IMR-90 (cell line): ENCODE data around the gene COL5A1. TPM values are rescaled to one million over a fixed set of nuclear protein-coding genes. Genes with fewer than 3 reads are reported as not detected.

Experiments used
- ATAC-seq: fragments of 200-7000 bp; cut with Tn5 transposase; 2 replicates; pipeline ENCODE4 v1.9.1; 2020; ENCODE audit warnings: low read depth, mild to moderate bottlenecking, moderate library complexity
- BruUV-seq: library from RNA; stranded (reverse); fragments of 400-500 nt; replicated peaks from 2 replicates; lab custom pipeline; 2021; lab: Mats Ljungman, UMichigan
- CTCF ChIA-PET: fragments of 300-600 bp; formaldehyde crosslinking; extraction: SDS; loops from one replicate; lab custom pipeline; 2021; ENCODE audit warnings: antibody characterized with exemption; lab: Yijun Ruan, JAX
- POLR2A ChIA-PET: fragments of 300-600 bp; sonication (Branson Sonifier 250); formaldehyde crosslinking; loops from one replicate; lab custom pipeline; 2022; ENCODE audit warnings: antibody characterized with exemption; ENCODE audit not compliant: unreplicated experiment; lab: Charles Lee
- DNase-seq: peaks from one replicate; pipeline ENCODE4 v3.0.0; 2013
- H2AFZ ChIP-seq: replicated peaks from 2 replicates; pipeline ENCODE3; 2013; ENCODE audit warnings: low read length, mild to moderate bottlenecking; ENCODE audit not compliant: poor library complexity
- H2AK5ac ChIP-seq: 2 replicates; pipeline ENCODE4 v1.6.1; 2013; ENCODE audit warnings: low read depth, low read length, inconsistent platforms
- H2AK9ac ChIP-seq: replicated peaks from 2 replicates; pipeline ENCODE3; 2013; ENCODE audit warnings: mild to moderate bottlenecking, low read depth, low read length, moderate library complexity; ENCODE audit not compliant: poor library complexity
- H2BK120ac ChIP-seq: 2 replicates; pipeline ENCODE4 v1.6.1; 2013; ENCODE audit warnings: low read depth, low read length, inconsistent platforms
- H2BK15ac ChIP-seq: 3 replicates; pipeline ENCODE4 v1.6.1; 2013; ENCODE audit warnings: low read depth, low read length, inconsistent platforms
- H2BK20ac ChIP-seq: 2 replicates; pipeline ENCODE4 v1.6.1; 2013; ENCODE audit warnings: low read depth, mild to moderate bottlenecking, inconsistent platforms, low read length, moderate library complexity
- H2BK5ac ChIP-seq: 2 replicates; pipeline ENCODE4 v1.6.1; 2013; ENCODE audit warnings: mild to moderate bottlenecking, low read depth, low read length, inconsistent platforms; ENCODE audit not compliant: poor library complexity, severe bottlenecking
- H3K14ac ChIP-seq: replicated peaks from 2 replicates; pipeline ENCODE4 v1.6.1; 2013; ENCODE audit warnings: low read depth, low read length, inconsistent platforms
- H3K18ac ChIP-seq: 2 replicates; pipeline ENCODE4 v1.6.1; 2013; ENCODE audit warnings: low read depth, low read length, control low read depth
- H3K23ac ChIP-seq: 2 replicates; pipeline ENCODE4 v1.6.1; 2013; ENCODE audit warnings: low read depth, low read length, inconsistent platforms
- H3K27ac ChIP-seq: 2 replicates; pipeline ENCODE4 v1.5.1; 2013; ENCODE audit warnings: mild to moderate bottlenecking, control low read depth, low read length; ENCODE audit not compliant: insufficient read depth
- H3K27me3 ChIP-seq: 2 replicates; pipeline ENCODE4 v1.6.1; 2013; ENCODE audit warnings: low read length; ENCODE audit not compliant: control insufficient read depth, insufficient read depth
- H3K36me3 ChIP-seq: 2 replicates; pipeline ENCODE4 v1.6.1; 2013; ENCODE audit warnings: low read length, mixed read lengths; ENCODE audit not compliant: control insufficient read depth, insufficient read depth
- H3K4ac ChIP-seq: 2 replicates; pipeline ENCODE4 v1.6.1; 2013; ENCODE audit warnings: low read depth, low read length, inconsistent platforms
- H3K4me1 ChIP-seq: 2 replicates; pipeline ENCODE4 v1.6.1; 2013; ENCODE audit warnings: low read length, mixed read lengths; ENCODE audit not compliant: control insufficient read depth, insufficient read depth
- H3K4me2 ChIP-seq: 2 replicates; pipeline ENCODE4 v1.6.1; 2013; ENCODE audit warnings: low read depth, mild to moderate bottlenecking, control low read depth, low read length, moderate library complexity
- H3K4me3 ChIP-seq: 2 replicates; pipeline ENCODE4 v1.5.1; 2013; ENCODE audit warnings: low read depth, mild to moderate bottlenecking, control low read depth, low read length, moderate library complexity; ENCODE audit not compliant: insufficient read depth
- H3K56ac ChIP-seq: 2 replicates; pipeline ENCODE4 v1.6.1; 2013; ENCODE audit warnings: low read length, inconsistent platforms; ENCODE audit not compliant: insufficient read depth; ENCODE audit errors: extremely low read depth
- H3K79me1 ChIP-seq, 2 experiments: 2 replicates each; pipeline ENCODE4 v1.6.1; 2013; ENCODE audit warnings: low read length in 2 of 2, inconsistent platforms in 1 of 2, low read depth in 1 of 2
- H3K9ac ChIP-seq: 2 replicates; pipeline ENCODE4 v1.6.1; 2013; ENCODE audit warnings: low read depth, low read length, control low read depth
- H3K9me1 ChIP-seq: 2 replicates; pipeline ENCODE4 v1.6.1; 2013; ENCODE audit warnings: low read length, inconsistent platforms; ENCODE audit not compliant: insufficient read depth
- H3K9me3 ChIP-seq: 2 replicates; pipeline ENCODE4 v1.6.1; 2013; ENCODE audit warnings: low read length; ENCODE audit not compliant: control insufficient read depth, insufficient read depth
- H4K20me1 ChIP-seq: 2 replicates; pipeline ENCODE4 v1.6.1; 2013; ENCODE audit warnings: low read length, inconsistent platforms; ENCODE audit not compliant: insufficient read depth
- H4K5ac ChIP-seq: 2 replicates; pipeline ENCODE4 v1.6.1; 2013; ENCODE audit warnings: mild to moderate bottlenecking, low read depth, low read length, control low read depth
- H4K8ac ChIP-seq, 2 experiments: 2 replicates each; pipeline ENCODE4 v1.6.1; 2013; ENCODE audit warnings: low read depth in 2 of 2, low read length in 2 of 2, control low read depth in 1 of 2, inconsistent platforms in 1 of 2
- H4K91ac ChIP-seq: 2 replicates; pipeline ENCODE4 v1.6.1; 2013; ENCODE audit warnings: low read depth, low read length, inconsistent platforms; ENCODE audit not compliant: insufficient read depth
- CEBPB ChIP-seq: IDR thresholded peaks from 2 replicates; pipeline ENCODE4 v1.6.1; 2012; ENCODE audit warnings: low read depth, low read length, improper control_type of control experiment
- FOS ChIP-seq: fragments of 150-350 bp; IDR thresholded peaks from 2 replicates; pipeline ENCODE4 v1.6.1; 2016; ENCODE audit warnings: low read depth, low read length
- RFX5 ChIP-seq: IDR thresholded peaks from 2 replicates; pipeline ENCODE4 v1.8.0; 2012; ENCODE audit warnings: low read depth, mild to moderate bottlenecking, low read length, moderate library complexity
- WGBS, 2 experiments: methylation state at CpG; one replicate each; pipeline versions ENCODE4 v1.1.5 to v1.1.7; 2013; ENCODE audit warnings: missing lambda C conversion rate in 2 of 2; ENCODE audit not compliant: insufficient read length in 1 of 2; ENCODE audit errors: extremely low coverage in 2 of 2; 5-methylcytosine and 5-hydroxymethylcytosine counted together
- dilution Hi-C: fragments of 300-500 bp; cut with HindIII; formaldehyde crosslinking; loops from one replicate; pipeline ENCODE4 v1.14.3; 2018; ENCODE audit warnings: low sequenced_read_pairs; ENCODE audit not compliant: unreplicated experiment
- in situ Hi-C: fragments of 300-500 bp; cut with MboI; formaldehyde crosslinking; loops from 3 replicates; pipeline ENCODE4 v1.14.3; 2019; ENCODE audit warnings: low sequenced_read_pairs, inconsistent platforms, mixed read lengths
- intact Hi-C: fragments of 100-400 bp; cut with micrococcal nuclease; formaldehyde crosslinking; loops from 2 replicates; pipeline ENCODE4 v1.10.0; 2022
- polyA plus RNA-seq, 3 experiments: library from polyadenylated mRNA; depleted of rRNA; stranded (reverse); fragments of >200 nt; gene quantifications; 2 replicates each; pipeline ENCODE4 v1.2.3, GENCODE V29; 2012; ENCODE audit warnings: low replicate concordance in 1 of 3
- total RNA-seq: library from RNA; depleted of rRNA; stranded (reverse); fragments of >200 nt; gene quantifications from 2 replicates; pipeline ENCODE4 v1.2.3, GENCODE V29; 2012

Gene COL5A1
- total and polyA plus RNA-seq, 2 of the 4 experiments (the other 2 are of a cell fraction): 19.2 to 173 TPM

DNA sequence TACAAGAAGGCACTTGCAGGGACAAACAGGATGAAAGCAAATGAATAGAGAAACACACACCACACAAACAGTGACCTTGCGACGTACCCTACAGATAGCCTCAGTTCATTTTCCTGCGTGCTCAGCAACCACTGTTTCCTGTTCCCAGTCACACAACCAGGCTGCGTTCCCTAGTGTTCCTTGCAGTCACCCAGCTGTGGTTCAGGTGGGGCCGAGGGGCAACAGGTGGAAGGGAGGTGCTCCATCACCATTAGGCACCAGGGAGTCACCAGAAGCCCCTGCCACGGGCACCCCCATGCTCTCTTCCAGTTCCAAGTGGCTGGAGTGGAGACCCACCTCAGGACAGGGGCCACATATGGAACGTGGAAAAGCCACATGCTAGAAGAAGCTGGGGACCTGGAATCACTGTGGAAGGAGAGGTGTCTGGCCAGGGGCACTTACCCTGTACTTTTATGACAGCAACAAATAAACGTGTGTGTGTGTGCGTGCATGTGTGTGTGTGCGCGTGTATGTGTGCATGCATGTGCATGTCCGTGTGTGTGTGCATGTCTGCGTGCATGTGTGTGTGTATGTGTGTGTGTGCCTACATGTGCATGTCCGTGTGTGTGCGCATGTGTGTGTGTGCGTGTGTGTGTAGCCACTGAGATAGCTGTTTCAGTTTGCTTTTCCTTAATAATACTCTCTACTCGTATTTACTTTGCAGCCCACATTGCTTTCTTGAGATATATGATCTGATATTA is 220.2 kb downstream of the COL5A1 start:
- no peak for ATAC-seq
- Histone ChIP-seq H3K27me3 (peaks cover 4% of the 10 kb centered on the region; the same call in 1 of the 2 replicates), H2BK15ac (no peak overlapping the region), H4K5ac (no peak overlapping the region), H4K8ac (no peak overlapping the region), H3K56ac (no peak overlapping the region), H3K36me3 (no peaks in the 10 kb centered on the region), H3K4me3 (no peak overlapping the region), H4K20me1 (no peaks in the 10 kb centered on the region), H2BK5ac (no peak overlapping the region), H3K18ac (no peak overlapping the region), H3K9me1 (peaks cover 2% of the 10 kb centered on the region; the same call in 1 of the 2 replicates), H3K4me2 (no peak overlapping the region), H3K9ac (no peak overlapping the region), H2AFZ (no peak overlapping the region), H3K79me1 (no peaks in the 10 kb centered on the region), H3K23ac (no peak overlapping the region), H2AK5ac (no peak overlapping the region), H3K9me3 (peaks cover 4% of the 10 kb centered on the region), H4K91ac (no peak overlapping the region), H2BK120ac (no peak overlapping the region), H2AK9ac (no peak overlapping the region), H2BK20ac (no peak overlapping the region), H3K4me1 (peaks cover 6% of the 10 kb centered on the region; the same call in 1 of the 2 replicates), H3K27ac (no peak overlapping the region), H3K4ac (no peak overlapping the region), H3K14ac (no peak overlapping the region)
- TF ChIP-seq CEBPB (no peak), RFX5 (no peak), FOS (no peak)
- DNase-seq: no peak
- intact Hi-C loops (no loop called here), dilution Hi-C loops (no loop called here), in situ Hi-C loops (no loop called here)
- ChIA-PET POLR2A (no interaction called here), CTCF (no interaction called here)
- no TSS peak for BruUV-seq
- WGBS, 2 experiments: 85% methylated on average over 6 of the region's 17 CpGs; no CpG with 5 or more reads in 1 of the 2 experiments
